Stimulated activated CD4-positive, alpha-beta T cell treated with anti-CD3 and anti-CD28 coated beads, TNF-alpha, amount 100 ng/mL, for 24 hours (primary cell): ENCODE measurements around the gene UBA6.
"Not testable (repeated sequence)": the region's sequence is repeated elsewhere in the genome, so short reads cannot be mapped to it uniquely, and the experiment has no call there.

Source experiments
- DNase-seq, 3 experiments: peaks; one replicate each; pipeline ENCODE4 v3.0.0-alpha.2; 2020; ENCODE audit warnings: low read depth in 3 of 3

UBA6 gene

GRCh38 chr4:67713529-67714247 is 12.7 kb upstream of the UBA6 start:
- DNase-seq: no peak

GRCh38 chr4:67712650-67713528 is 11.9 kb upstream of the UBA6 start:
- no peak for DNase-seq

- no peak for DNase-seq
Measured at GRCh38 chr4:67712000-67712625, 11.2 kb upstream of the UBA6 start.

- DNase-seq: not testable (repeated sequence)
Measured at GRCh38 chr4:67706682-67707081, 5.7 kb upstream of the UBA6 start.

GRCh38 chr4:67704843-67705242 is 3.9 kb upstream of the UBA6 start:
- no peak for DNase-seq

GRCh38 chr4:67702166-67702565 is 1.2 kb upstream of the UBA6 start:
- no peak for DNase-seq

- no peak for DNase-seq
Measured at GRCh38 chr4:67701517-67701850, 529 bp upstream of the UBA6 start.

- no peak for DNase-seq
Measured at GRCh38 chr4:67700116-67700737, 728 bp downstream of the UBA6 start.

GRCh38 chr4:67699603-67700002 is 1.4 kb downstream of the UBA6 start:
- no peak for DNase-seq

- DNase-seq: no peak
Measured at GRCh38 chr4:67697860-67698687, 2.9 kb downstream of the UBA6 start.

GRCh38 chr4:67696061-67696460 is 4.9 kb downstream of the UBA6 start:
- no peak for DNase-seq

GRCh38 chr4:67694662-67695061 is 6.3 kb downstream of the UBA6 start:
- DNase-seq: no peak

GRCh38 chr4:67691328-67691727 is 9.6 kb downstream of the UBA6 start:
- DNase-seq: no peak

- no peak for DNase-seq
Measured at GRCh38 chr4:67687636-67688035, 13.3 kb downstream of the UBA6 start.

GRCh38 chr4:67685532-67685859 is 15.5 kb downstream of the UBA6 start:
- no peak for DNase-seq

GRCh38 chr4:67684839-67685531 is 16.0 kb downstream of the UBA6 start:
- no peak for DNase-seq

GRCh38 chr4:67682266-67682665 is 18.7 kb downstream of the UBA6 start:
- DNase-seq: no peak

- no peak for DNase-seq
Measured at GRCh38 chr4:67680581-67681222, 20.3 kb downstream of the UBA6 start.

GRCh38 chr4:67678612-67679011 is 22.3 kb downstream of the UBA6 start:
- no peak for DNase-seq

GRCh38 chr4:67674098-67674497 is 26.9 kb downstream of the UBA6 start:
- DNase-seq: no peak
